Body of pancreas (tissue), 4 donors: ENCODE results near the gene CLDN5.

Experiments used
- POLR2A ChIP-seq, 3 donors: fragments of 450-650 bp; IDR thresholded peaks; one replicate each; pipeline ENCODE4 v1.6.1; 2016; ENCODE audit warnings: antibody characterized with exemption in 3 of 3, mild to moderate bottlenecking in 2 of 3
- TF ChIP-seq, protein P1 (sequence below), 7 experiments: fragments of 450-650 bp in 4 of 7; fragments of 200-600 bp in 3 of 7; sonication (generic) in 3 of 7; IDR thresholded peaks; one replicate each; pipeline ENCODE4 v1.5.1; 2016 to 2019; ENCODE audit warnings: antibody characterized with exemption in 7 of 7

DNA sequence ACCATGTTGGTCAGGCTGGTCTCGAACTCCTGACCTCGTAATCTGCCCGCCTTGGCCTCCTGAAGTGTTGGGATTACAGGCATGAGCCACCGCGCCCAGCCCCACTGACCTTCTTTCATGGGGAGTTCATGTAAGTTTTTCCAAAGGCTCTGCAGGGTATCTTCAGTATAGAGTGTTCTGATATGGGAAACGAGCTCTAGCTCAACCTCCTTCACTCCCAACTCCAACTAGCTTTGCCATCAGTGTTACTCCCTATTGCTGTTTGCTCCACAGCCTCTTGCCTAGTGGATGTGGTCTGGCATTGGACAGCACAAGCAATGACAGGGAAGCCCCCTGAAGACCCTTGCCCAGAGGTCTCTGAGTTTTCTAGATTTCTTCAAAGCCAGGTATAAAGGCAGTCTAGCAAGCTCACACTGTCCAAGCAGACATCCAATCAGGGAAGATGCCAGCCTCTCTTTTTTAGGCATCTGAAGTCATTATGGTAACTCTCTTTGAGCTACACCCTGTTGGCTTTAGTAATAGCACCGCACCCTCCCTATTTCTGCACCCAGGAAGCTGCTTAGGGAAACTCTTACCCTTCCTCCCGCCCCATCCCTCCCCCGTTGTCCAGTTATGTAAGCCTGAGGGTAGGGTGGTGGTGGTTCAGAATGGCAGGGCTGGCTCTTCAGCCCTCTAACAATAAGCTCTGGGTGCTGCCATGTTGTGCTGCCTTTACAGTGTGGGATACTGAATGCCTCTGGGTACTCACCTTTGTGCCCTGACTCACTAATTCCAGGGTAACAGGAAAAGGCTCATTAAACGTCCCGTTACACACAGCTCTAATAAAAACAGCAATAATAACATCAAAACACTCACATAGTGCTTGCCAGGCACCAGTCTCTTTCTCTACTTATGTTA lies 41.4 kb upstream of the CLDN5 start:
- TF ChIP-seq, protein P1, sequence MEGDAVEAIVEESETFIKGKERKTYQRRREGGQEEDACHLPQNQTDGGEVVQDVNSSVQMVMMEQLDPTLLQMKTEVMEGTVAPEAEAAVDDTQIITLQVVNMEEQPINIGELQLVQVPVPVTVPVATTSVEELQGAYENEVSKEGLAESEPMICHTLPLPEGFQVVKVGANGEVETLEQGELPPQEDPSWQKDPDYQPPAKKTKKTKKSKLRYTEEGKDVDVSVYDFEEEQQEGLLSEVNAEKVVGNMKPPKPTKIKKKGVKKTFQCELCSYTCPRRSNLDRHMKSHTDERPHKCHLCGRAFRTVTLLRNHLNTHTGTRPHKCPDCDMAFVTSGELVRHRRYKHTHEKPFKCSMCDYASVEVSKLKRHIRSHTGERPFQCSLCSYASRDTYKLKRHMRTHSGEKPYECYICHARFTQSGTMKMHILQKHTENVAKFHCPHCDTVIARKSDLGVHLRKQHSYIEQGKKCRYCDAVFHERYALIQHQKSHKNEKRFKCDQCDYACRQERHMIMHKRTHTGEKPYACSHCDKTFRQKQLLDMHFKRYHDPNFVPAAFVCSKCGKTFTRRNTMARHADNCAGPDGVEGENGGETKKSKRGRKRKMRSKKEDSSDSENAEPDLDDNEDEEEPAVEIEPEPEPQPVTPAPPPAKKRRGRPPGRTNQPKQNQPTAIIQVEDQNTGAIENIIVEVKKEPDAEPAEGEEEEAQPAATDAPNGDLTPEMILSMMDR (IDR thresholded peaks at IDR 0.05): no peak
- TF ChIP-seq POLR2A (IDR thresholded peaks at IDR 0.05): no peak
